Measurements from ENCODE around the gene NUMB. TPM values are rescaled to one million over a fixed set of nuclear protein-coding genes. Genes with fewer than 3 reads are reported as not detected.
"Not testable (repeated sequence)": the region's sequence is repeated elsewhere in the genome, so short reads cannot be mapped to it uniquely, and the experiment has no call there.

Gene NUMB
- total and polyA plus RNA-seq, 12 donors, result 24.6 to 63.3 (median 48.4) TPM

DNA sequence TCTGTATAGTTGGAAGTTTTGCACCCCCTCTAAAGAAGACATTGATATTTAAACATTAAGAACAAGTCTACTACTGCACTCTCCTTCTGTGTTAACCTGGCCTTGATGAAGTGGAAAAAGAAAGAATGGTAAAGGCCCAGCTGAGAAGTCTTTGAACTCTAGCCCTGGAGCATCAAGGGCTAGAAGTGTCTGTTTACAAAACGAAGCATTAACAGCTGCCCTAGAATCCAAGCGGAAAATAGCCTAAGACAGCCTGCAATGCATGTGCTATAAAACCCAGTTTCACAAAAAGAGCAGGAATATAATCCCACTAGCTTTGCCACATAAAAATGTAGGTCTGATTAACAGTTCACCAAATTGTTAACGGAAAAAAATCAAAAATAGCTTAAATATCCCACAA is 60.5 kb downstream of the NUMB start:
- intact Hi-C loops (cut with DNase I), result no loop called here
- no peak overlapping the region for H3K4me3 ChIP-seq
- H3K27ac ChIP-seq, result no peak overlapping the region
- DNase-seq, result no peak
- peaks cover 0 to 13% of the 10 kb centered on the region in 2 donors for H3K4me1 ChIP-seq (replicated peaks in 1 of 2)
- H3K27me3 ChIP-seq, result no peaks in the 10 kb centered on the region
- H3K36me3 ChIP-seq (replicated peaks in 1 of 2), result no peaks in the 10 kb centered on the region
- no peak for TF ChIP-seq POLR2A (IDR thresholded peaks at IDR 0.05)
- TF ChIP-seq, protein P1, sequence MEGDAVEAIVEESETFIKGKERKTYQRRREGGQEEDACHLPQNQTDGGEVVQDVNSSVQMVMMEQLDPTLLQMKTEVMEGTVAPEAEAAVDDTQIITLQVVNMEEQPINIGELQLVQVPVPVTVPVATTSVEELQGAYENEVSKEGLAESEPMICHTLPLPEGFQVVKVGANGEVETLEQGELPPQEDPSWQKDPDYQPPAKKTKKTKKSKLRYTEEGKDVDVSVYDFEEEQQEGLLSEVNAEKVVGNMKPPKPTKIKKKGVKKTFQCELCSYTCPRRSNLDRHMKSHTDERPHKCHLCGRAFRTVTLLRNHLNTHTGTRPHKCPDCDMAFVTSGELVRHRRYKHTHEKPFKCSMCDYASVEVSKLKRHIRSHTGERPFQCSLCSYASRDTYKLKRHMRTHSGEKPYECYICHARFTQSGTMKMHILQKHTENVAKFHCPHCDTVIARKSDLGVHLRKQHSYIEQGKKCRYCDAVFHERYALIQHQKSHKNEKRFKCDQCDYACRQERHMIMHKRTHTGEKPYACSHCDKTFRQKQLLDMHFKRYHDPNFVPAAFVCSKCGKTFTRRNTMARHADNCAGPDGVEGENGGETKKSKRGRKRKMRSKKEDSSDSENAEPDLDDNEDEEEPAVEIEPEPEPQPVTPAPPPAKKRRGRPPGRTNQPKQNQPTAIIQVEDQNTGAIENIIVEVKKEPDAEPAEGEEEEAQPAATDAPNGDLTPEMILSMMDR (IDR thresholded peaks at IDR 0.05), result no peak
- H3K9me3 ChIP-seq (replicated peaks in 1 of 3), result no peaks in the 10 kb centered on the region
- WGBS, 4 donors, result 71 to 91% (median 76%) methylated on average over 3 of the region's 3 CpGs

DNA sequence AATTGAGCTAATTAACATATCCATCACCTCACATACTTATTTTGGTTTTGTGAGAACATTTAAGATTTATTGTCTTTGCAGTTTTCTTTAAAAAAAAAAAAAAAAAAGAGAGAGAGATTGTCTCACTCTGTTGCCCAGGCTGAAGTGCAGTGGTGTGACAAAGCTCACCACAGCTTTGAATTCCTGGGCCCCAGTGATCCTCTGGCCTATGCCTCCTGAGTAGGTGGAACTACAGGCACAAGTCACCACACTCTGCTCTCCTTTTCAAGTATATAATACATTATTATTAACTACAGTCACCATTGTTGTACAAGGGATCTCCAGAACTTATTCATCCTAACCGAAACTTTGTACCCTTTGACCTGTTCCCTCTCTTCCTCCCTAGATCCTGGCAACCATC is 64.0 kb downstream of the NUMB start:
- TF ChIP-seq, protein P1 (IDR thresholded peaks at IDR 0.05), result no peak
- TF ChIP-seq POLR2A (IDR thresholded peaks at IDR 0.05), result no peak
- WGBS, 4 donors, result 85 to 96% (median 87%) methylated on average over 1 of the region's 1 CpG
- no peaks in the 10 kb centered on the region for H3K9me3 ChIP-seq (replicated peaks in 1 of 3)

DNA sequence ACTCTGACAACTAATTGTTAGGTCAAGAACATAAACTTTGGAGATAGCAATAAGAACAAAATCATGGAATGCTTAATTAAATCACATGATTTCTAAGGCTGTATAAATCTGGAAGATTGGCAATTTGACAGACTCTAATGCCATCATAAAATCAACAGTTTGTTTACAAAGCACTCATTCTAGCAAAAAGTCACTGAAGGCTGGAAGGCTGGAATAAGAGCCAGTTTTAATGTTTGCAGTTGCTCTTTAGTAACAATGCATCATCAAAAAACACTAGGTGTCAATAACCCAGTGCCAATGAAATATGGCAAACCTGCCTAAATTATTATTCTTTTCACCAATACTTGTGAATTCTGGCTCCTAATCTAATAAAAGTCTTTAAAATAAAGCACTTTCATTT is 65.0 kb downstream of the NUMB start:
- Histone ChIP-seq H3K36me3 (replicated peaks in 1 of 2) (no peaks in the 10 kb centered on the region), H3K9me3 (replicated peaks in 1 of 3) (no peaks in the 10 kb centered on the region), H3K4me3 (no peak overlapping the region), H3K27me3 (no peaks in the 10 kb centered on the region), H3K27ac (no peak overlapping the region), H3K4me1 (replicated peaks in 1 of 2) (peaks cover 0 to 6% of the 10 kb centered on the region in 2 donors)
- TF ChIP-seq POLR2A (IDR thresholded peaks at IDR 0.05), result no peak
- TF ChIP-seq, protein P1 (IDR thresholded peaks at IDR 0.05), result no peak
- no peak for DNase-seq
- intact Hi-C loops (cut with DNase I), result no loop called here

More for the DNA sequence above, 64.0 kb downstream of the NUMB start:
- peaks cover 0 to 6% of the 10 kb centered on the region in 2 donors for H3K4me1 ChIP-seq (replicated peaks in 1 of 2)
- no peak overlapping the region for H3K27ac ChIP-seq
- H3K27me3 ChIP-seq, result no peaks in the 10 kb centered on the region
- no peak overlapping the region for H3K4me3 ChIP-seq
- no peak for DNase-seq
- H3K36me3 ChIP-seq (replicated peaks in 1 of 2), result no peaks in the 10 kb centered on the region
- intact Hi-C loops (cut with DNase I), result no loop called here

DNA sequence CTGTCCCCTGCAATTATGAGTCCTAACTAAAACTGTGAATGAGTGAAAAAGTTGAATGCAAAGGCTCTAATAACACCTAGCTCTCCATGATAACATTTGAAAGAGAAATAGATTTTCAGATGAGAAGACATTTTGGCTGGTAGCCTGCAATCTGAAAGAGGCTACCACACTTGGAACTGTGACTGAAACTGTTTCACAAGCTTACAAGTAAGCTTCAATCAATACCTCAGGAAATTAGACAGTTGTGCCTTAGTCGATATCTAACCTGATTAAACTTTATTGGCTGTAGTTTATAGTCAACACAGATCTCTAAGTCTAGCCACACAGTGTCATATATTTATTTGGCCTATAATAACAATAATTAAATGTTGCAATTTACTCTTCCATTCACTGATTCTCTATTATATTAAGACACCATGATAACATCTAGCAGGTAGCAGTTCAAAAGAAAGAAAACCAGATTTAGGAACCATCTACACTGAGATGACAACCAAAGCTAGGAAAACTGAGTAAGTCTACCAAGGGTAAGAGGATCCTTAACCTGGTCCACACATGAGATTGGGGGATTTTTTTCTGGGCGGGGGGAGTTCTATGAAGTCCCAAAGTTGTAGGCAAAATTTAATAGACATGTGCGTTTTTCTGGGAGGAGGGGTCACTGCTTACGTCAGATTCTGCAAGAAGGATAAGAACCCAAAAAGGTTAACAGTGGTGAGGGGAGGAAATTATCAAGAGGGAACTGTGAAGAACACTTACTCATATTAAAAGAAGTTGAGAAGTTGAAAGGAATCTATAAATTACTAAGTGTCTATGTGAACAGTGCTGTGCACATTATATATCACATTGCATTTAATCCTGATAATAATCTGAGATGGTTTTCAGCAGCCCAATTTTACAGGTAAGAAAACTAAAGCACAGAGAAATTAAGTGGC is 65.8 kb downstream of the NUMB start:
- TF ChIP-seq, protein P1 (IDR thresholded peaks at IDR 0.05), result no peak
- TF ChIP-seq POLR2A (IDR thresholded peaks at IDR 0.05), result no peak
- WGBS, 4 donors, result 87 to 92% (median 90%) methylated on average over 4 of the region's 4 CpGs
- H3K9me3 ChIP-seq (replicated peaks in 1 of 3), result no peaks in the 10 kb centered on the region
- H3K4me1 ChIP-seq (replicated peaks in 1 of 2), result peaks cover 0 to 6% of the 10 kb centered on the region in 2 donors
- H3K4me3 ChIP-seq, result no peak overlapping the region
- no peaks in the 10 kb centered on the region for H3K27me3 ChIP-seq
- no peak overlapping the region for H3K27ac ChIP-seq
- H3K36me3 ChIP-seq (replicated peaks in 1 of 2), result no peaks in the 10 kb centered on the region
- intact Hi-C loops (cut with DNase I), result no loop called here
- DNase-seq, result no peak

DNA sequence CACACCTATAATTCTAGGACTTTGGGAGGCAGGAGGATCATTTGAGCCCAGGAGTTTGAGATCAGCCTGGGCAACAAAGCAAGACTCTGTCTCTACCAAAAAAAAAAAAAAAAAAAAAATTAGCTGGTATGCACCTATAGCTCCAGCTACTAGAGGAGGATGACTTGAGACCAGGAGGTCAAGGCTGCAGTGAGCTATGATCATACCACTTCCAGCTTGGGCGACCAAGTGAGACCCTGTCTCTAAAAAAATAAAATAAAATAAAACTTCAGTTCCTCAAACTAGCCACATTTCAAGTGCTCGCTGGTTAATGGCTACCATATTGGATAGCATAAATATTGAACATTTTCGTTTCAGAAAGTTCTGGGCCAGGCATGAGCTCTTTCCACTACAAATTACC is 70.5 kb downstream of the NUMB start:
- 96 to 100% (median 97%) methylated on average over 1 to 3 of the region's 3 CpGs for WGBS, 4 donors
- H3K4me3 ChIP-seq; H3K36me3 ChIP-seq (replicated peaks in 1 of 2); DNase-seq; H3K9me3 ChIP-seq (replicated peaks in 1 of 3); H3K27ac ChIP-seq; intact Hi-C loops (cut with DNase I); H3K27me3 ChIP-seq; H3K4me1 ChIP-seq (replicated peaks in 1 of 2): not testable (repeated sequence)

Data from adrenal gland (tissue), 12 donors.